Loucy (cell line): ENCODE results near the gene GIMAP7.

ENCODE experiments used
- H2AFZ ChIP-seq: fragments of 200-600 bp; sonication (generic); 2 replicates; pipeline ENCODE4 v1.6.0; 2016; ENCODE audit warnings: antibody characterized with exemption, mild to moderate bottlenecking, low read length, moderate library complexity
- H3F3A ChIP-seq: fragments of 200-600 bp; 2 replicates; pipeline ENCODE4 v1.6.0; 2016; ENCODE audit warnings: antibody characterized with exemption, low read depth, mild to moderate bottlenecking
- H3K27me3 ChIP-seq: fragments of 200-600 bp; sonication (generic); 2 replicates; pipeline ENCODE4 v1.6.1; 2014; ENCODE audit warnings: low read length, mild to moderate bottlenecking; ENCODE audit not compliant: insufficient read depth, poor library complexity, severe bottlenecking
- H3K36me3 ChIP-seq: fragments of 200-600 bp; sonication (generic); 2 replicates; pipeline ENCODE4 v1.6.1; 2016; ENCODE audit warnings: low read length; ENCODE audit not compliant: insufficient read depth
- H3K4me1 ChIP-seq: fragments of 200-600 bp; sonication (generic); 2 replicates; pipeline ENCODE4 v1.5.1; 2014; ENCODE audit warnings: low read length, mild to moderate bottlenecking; ENCODE audit not compliant: insufficient read depth, poor library complexity, severe bottlenecking
- H3K4me2 ChIP-seq: fragments of 200-600 bp; sonication (generic); 2 replicates; pipeline ENCODE4 v1.6.0; 2014; ENCODE audit warnings: antibody characterized with exemption, low read length, low read depth, mild to moderate bottlenecking; ENCODE audit not compliant: poor library complexity, severe bottlenecking
- H3K4me3 ChIP-seq: fragments of 200-600 bp; sonication (generic); 2 replicates; pipeline ENCODE4 v1.5.1; 2014; ENCODE audit warnings: low read length, mild to moderate bottlenecking, mixed read lengths; ENCODE audit not compliant: poor library complexity, severe bottlenecking
- H3K79me2 ChIP-seq: fragments of 200-600 bp; sonication (generic); 2 replicates; pipeline ENCODE4 v1.6.1; 2014; ENCODE audit warnings: low read length; ENCODE audit not compliant: insufficient read depth
- H3K9ac ChIP-seq: fragments of 200-600 bp; sonication (generic); 2 replicates; pipeline ENCODE4 v1.6.0; 2014; ENCODE audit warnings: mild to moderate bottlenecking, low read depth, low read length, moderate library complexity; ENCODE audit not compliant: poor library complexity, severe bottlenecking
- H3K9me2 ChIP-seq: fragments of 200-600 bp; sonication (generic); replicated peaks from 2 replicates; pipeline ENCODE4 v1.6.1; 2016; ENCODE audit warnings: low read depth, low read length, mixed read lengths
- H3K9me3 ChIP-seq: fragments of 200-600 bp; sonication (generic); 2 replicates; pipeline ENCODE4 v1.6.1; 2014; ENCODE audit warnings: mild to moderate bottlenecking, antibody characterized with exemption, low read length, low read depth; ENCODE audit not compliant: insufficient read depth
- H4K20me1 ChIP-seq: fragments of 200-600 bp; sonication (generic); 2 replicates; pipeline ENCODE4 v1.6.0; 2014; ENCODE audit warnings: antibody characterized with exemption, low read length, mild to moderate bottlenecking; ENCODE audit not compliant: insufficient read depth, poor library complexity, severe bottlenecking
- EZH2phosphoT487 ChIP-seq: fragments of 200-600 bp; IDR thresholded peaks from 2 replicates; pipeline ENCODE4 v1.6.1; 2018; ENCODE audit warnings: antibody characterized with exemption, mild to moderate bottlenecking, moderate library complexity, borderline replicate concordance
- TF ChIP-seq, protein P1 (sequence below): fragments of 200-600 bp; sonication (generic); conservative IDR thresholded peaks from 2 replicates; pipeline ENCODE4 v1.5.1; 2014; ENCODE audit warnings: mild to moderate bottlenecking, antibody characterized with exemption, low read length

The GIMAP7 gene

DNA sequence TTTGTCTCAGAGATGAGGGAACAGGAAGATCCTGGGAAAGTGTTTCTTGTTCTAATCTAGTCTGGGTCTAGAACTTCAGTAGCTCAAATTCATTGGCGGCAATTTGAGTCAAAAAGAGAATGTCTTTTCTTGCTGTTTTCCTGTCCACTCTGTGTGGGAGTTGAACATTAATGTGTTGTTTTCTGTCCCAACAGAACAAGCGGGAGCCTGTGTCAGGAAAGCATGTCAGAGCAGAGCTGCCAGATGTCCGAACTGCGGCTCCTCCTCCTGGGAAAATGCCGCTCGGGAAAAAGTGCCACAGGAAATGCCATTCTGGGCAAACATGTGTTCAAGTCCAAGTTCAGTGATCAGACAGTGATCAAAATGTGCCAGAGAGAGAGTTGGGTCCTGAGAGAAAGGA is 48.2 kb upstream of the GIMAP7 start:
- no peaks in the 10 kb centered on the region for H3K27me3 ChIP-seq
- H3K4me2 ChIP-seq = no peak overlapping the region
- no peak overlapping the region for H3K4me3 ChIP-seq
- peaks cover 12% of the 10 kb centered on the region; the same call in 1 of the 2 replicates for H3K9me3 ChIP-seq
- no peak overlapping the region for H3K9ac ChIP-seq
- TF ChIP-seq EZH2phosphoT487 = no peak
- TF ChIP-seq, protein P1, sequence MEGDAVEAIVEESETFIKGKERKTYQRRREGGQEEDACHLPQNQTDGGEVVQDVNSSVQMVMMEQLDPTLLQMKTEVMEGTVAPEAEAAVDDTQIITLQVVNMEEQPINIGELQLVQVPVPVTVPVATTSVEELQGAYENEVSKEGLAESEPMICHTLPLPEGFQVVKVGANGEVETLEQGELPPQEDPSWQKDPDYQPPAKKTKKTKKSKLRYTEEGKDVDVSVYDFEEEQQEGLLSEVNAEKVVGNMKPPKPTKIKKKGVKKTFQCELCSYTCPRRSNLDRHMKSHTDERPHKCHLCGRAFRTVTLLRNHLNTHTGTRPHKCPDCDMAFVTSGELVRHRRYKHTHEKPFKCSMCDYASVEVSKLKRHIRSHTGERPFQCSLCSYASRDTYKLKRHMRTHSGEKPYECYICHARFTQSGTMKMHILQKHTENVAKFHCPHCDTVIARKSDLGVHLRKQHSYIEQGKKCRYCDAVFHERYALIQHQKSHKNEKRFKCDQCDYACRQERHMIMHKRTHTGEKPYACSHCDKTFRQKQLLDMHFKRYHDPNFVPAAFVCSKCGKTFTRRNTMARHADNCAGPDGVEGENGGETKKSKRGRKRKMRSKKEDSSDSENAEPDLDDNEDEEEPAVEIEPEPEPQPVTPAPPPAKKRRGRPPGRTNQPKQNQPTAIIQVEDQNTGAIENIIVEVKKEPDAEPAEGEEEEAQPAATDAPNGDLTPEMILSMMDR = no peak
- no peaks in the 10 kb centered on the region for H4K20me1 ChIP-seq
- H3K79me2 ChIP-seq = no peaks in the 10 kb centered on the region
- H3K4me1 ChIP-seq = peaks cover 10% of the 10 kb centered on the region
- H3F3A ChIP-seq = no peaks in the 10 kb centered on the region
- no peak overlapping the region for H2AFZ ChIP-seq
- H3K9me2 ChIP-seq = no peaks in the 10 kb centered on the region
- H3K36me3 ChIP-seq = no peaks in the 10 kb centered on the region

DNA sequence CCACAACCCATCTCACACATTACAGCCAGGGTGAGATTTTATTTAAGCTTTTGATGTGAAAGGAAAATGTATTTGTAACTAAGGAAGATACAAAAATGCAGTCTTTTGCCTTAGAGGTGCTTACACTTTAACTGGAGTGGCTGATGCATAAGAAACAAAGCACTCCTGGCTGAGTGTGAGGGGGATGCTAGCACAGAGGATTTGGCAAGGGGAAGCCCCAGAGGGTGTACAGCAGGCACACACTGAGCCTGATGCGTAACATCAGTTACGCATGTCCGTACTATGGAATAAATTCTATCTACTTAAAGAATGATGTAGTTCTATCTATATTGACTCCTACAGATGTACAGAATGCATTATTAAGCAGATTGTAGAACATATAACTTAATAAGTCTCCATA is 46.4 kb upstream of the GIMAP7 start:
- H3K4me1 ChIP-seq = peaks cover 10% of the 10 kb centered on the region
- no peaks in the 10 kb centered on the region for H3K9me3 ChIP-seq
- no peaks in the 10 kb centered on the region for H4K20me1 ChIP-seq
- no peaks in the 10 kb centered on the region for H3K9me2 ChIP-seq
- no peak overlapping the region for H3K4me3 ChIP-seq
- H3K36me3 ChIP-seq = no peaks in the 10 kb centered on the region
- TF ChIP-seq EZH2phosphoT487 = no peak
- TF ChIP-seq, protein P1 = no peak
- H3K4me2 ChIP-seq = no peak overlapping the region
- H3K79me2 ChIP-seq = no peaks in the 10 kb centered on the region
- no peaks in the 10 kb centered on the region for H3F3A ChIP-seq
- H3K9ac ChIP-seq = no peak overlapping the region
- no peak overlapping the region for H2AFZ ChIP-seq
- no peaks in the 10 kb centered on the region for H3K27me3 ChIP-seq

DNA sequence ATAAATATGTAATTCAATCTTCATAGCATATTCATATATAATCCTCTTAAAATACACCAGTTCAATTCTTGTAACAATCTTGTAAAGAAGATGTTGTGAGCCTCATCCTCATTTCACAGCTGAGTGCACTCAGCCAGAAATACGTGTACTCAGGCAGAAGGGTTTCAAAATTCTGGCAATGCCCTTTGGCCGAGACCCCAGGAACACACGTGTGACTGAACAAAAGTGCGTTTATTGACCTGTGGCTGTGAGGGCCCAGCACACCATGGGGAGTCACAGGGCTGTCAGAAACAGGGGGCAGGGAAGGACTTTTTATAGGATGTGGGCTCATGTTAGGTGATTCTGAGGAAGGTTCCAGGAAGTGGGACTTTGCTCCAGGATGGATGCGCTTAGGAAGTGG is 42.8 kb upstream of the GIMAP7 start:
- TF ChIP-seq, protein P1 = no peak
- TF ChIP-seq EZH2phosphoT487 = no peak
- Histone ChIP-seq H3K36me3 (no peaks in the 10 kb centered on the region), H3K27me3 (no peaks in the 10 kb centered on the region), H3K4me1 (peaks cover 7% of the 10 kb centered on the region), H3K4me2 (no peak overlapping the region), H2AFZ (no peak overlapping the region), H3K4me3 (no peak overlapping the region), H3K9me3 (no peaks in the 10 kb centered on the region), H3K79me2 (no peaks in the 10 kb centered on the region), H3K9me2 (no peaks in the 10 kb centered on the region), H4K20me1 (no peaks in the 10 kb centered on the region), H3K9ac (no peak overlapping the region), H3F3A (no peaks in the 10 kb centered on the region)
